AG09309 (cell line): ENCODE measurements around the gene SH2D6.

Experiments used
- DNase-seq: peaks from one replicate; pipeline ENCODE4 v3.0.0-alpha.2; 2010; ENCODE audit warnings: low read depth
- H3K4me3 ChIP-seq: 2 replicates; pipeline ENCODE4 v1.5.1; 2011; ENCODE audit warnings: mild to moderate bottlenecking, low read depth, low read length, moderate library complexity; ENCODE audit not compliant: control insufficient read depth
- CTCF ChIP-seq: IDR thresholded peaks from 2 replicates; pipeline ENCODE4 v1.5.1; 2011; ENCODE audit warnings: mild to moderate bottlenecking, low read depth, low read length, inconsistent platforms; ENCODE audit not compliant: insufficient read depth, control insufficient read depth; ENCODE audit errors: missing control alignments

SH2D6 gene

DNA sequence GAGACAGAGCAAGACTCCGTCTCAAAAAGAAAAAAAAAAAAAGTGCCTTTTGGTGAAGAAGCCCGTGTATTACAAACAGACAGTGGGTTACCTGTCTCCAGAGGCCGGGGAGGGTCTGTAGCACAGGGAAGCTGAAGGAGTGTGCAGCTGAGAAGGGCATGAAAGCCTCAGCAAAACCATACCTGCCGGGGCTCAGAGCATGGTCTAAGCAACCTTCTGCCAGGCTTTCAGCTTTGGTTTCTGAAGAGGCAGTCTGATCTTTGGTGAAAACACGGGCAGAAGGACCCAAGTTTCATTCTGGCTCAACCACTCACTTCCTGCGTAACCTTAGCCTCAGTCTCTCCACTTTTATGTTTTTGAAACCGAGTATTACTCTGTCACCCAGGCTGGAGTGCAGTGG lies 21.5 kb downstream of the SH2D6 start:
- TF ChIP-seq CTCF: no peak

GRCh38 chr2:85440729-85441128 lies 22.2 kb downstream of the SH2D6 start:
- TF ChIP-seq CTCF: no peak
- H3K4me3 ChIP-seq: no peak overlapping the region
- no peak for DNase-seq

More for the DNA sequence above, 21.5 kb downstream of the SH2D6 start:
- no peak for DNase-seq
- H3K4me3 ChIP-seq: no peak overlapping the region

- TF ChIP-seq CTCF: no peak
- no peak overlapping the region for H3K4me3 ChIP-seq
- no peak for DNase-seq
These were observed 23.4 kb downstream of the SH2D6 start for GRCh38 chr2:85441864-85442263.

DNA sequence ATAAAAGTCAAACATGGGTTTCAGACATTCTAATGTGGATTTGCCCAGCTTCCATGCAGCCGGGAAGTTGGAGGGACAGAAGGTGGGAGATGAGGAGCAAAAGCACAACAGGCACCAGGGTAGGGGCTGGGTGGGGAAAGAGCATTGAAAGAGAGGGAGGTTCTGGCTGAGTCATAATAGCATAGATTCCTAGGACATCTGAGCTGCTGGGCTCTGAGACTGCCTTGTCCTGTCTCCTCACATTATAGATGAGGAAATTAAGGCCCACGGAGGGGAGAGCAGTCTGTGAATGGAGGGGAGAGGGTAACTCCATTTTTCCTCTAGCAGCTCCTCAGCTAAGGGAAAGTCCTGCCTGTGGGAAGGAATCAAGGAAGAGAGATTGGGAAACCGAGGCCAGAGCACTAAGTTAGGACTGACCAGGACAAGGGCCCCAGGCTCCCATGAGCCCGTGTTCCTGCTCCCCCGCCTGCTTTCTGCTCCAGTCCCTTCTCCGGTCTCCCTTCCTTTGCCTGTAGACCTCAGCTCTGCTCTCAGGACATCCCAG lies 26.2 kb downstream of the SH2D6 start:
- no peak overlapping the region for H3K4me3 ChIP-seq
- TF ChIP-seq CTCF: no peak
- DNase-seq: no peak

GRCh38 chr2:85445316-85446295 lies 27.1 kb downstream of the SH2D6 start:
- no peak for TF ChIP-seq CTCF
- H3K4me3 ChIP-seq: no peak overlapping the region
- DNase-seq: peak; percentile 70

- TF ChIP-seq CTCF: no peak
- DNase-seq: no peak
- H3K4me3 ChIP-seq: no peak overlapping the region
These were observed 28.0 kb downstream of the SH2D6 start for GRCh38 chr2:85446296-85447221.
